DMS114 treated with DMSO at 0.1 percent for 48 hours (cell line): ENCODE measurements around the gene HPS6.
"Not testable (repeated sequence)": the region's sequence is repeated elsewhere in the genome, so short reads cannot be mapped to it uniquely, and the experiment has no call there.

Experiments used
- DNase-seq: peaks from one replicate; lab custom pipeline; 2025; ENCODE audit not compliant: unreplicated experiment; lab: John Stamatoyannopoulos, UW

Gene HPS6

GRCh38 chr10:102064868-102065560 lies at the start of gene HPS6:
Gene HPS6 (plus strand): TSS chr10:102065349. CDS start chr10:102065475, 126 bp downstream.
- peak; percentile 65 for DNase-seq

- no peak for DNase-seq
Observed at GRCh38 chr10:102016416-102016815, 48.7 kb upstream of the HPS6 start.

DNA sequence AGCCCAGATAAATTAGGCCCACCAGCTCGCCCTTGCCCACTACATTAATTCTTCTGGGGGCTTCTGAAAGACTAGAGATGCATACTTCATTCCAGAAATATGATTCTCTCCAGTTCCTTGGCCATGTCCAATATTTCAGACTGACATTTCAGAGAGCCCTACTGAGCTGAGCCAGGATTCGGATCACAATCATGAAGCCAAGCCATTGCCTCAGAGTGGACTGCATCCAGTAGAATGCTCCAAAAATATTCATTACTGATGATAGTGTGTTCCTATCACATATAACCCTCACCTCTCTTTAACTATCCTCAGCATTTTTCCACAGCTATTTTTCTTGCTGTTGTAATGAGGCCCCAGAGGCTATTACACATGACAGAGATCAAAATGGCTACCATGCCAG lies 47.9 kb upstream of the HPS6 start:
- no peak for DNase-seq

DNA sequence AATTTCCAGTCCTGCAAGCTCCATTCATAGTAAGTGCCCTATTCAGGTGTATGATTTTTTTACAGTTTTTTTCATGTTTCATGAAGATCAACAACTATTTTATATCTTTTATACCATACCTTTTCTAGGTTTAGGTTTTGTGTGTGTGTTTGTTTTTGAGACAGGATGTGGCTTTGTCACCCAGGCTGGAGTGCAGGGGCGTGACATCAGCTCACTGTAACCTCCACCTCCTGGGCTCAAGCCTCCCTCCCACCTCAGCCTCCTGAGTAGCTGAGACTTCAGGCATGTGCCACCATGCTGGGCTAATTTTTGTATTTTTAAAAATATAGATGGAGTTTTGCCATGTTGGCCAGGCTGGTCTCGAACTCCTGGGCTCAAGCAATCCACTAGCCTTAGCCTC lies 44.2 kb upstream of the HPS6 start:
- no peak for DNase-seq

DNA sequence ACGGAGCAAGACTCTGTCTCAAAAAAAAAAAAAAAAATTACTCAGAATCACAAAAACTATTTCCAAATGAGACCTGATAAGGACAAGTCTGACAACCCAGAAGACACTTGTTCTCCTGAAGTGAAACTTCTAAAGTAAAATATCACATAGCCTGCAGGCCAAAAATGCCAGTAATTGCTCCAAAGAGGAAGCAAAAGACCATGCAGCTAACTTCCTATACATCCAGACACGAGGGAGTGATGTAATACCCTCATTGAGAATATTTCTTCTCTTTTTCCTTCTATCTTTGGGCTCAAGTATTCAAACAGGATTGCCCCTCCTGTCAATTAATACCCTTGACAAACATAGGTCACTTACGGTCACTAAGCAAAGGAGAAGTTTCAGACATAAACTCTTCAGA lies 40.4 kb upstream of the HPS6 start:
- no peak for DNase-seq

DNA sequence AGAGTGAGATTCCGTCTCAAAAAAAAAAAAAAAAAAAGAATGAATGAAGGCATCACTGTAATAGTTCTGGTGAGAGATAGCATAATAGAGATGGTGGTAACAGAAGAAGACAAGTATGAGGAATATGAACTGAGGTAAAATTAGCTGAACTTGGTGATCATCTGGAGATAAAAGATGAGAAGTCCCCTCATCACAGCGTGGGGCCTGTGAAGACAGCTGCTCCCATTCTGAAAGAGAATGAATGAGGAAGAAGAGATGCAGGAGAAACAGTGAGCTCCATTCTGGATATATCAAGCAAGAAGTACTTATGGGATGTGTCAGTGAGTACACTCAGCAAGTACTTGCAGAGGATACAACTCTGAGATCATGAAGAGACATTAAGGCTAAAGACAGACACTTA lies 37.9 kb upstream of the HPS6 start:
- DNase-seq = no peak

- no peak for DNase-seq
Observed at GRCh38 chr10:102033787-102034186, 31.4 kb upstream of the HPS6 start.

- not testable (repeated sequence) for DNase-seq
Observed at GRCh38 chr10:102035807-102036206, 29.3 kb upstream of the HPS6 start.

DNA sequence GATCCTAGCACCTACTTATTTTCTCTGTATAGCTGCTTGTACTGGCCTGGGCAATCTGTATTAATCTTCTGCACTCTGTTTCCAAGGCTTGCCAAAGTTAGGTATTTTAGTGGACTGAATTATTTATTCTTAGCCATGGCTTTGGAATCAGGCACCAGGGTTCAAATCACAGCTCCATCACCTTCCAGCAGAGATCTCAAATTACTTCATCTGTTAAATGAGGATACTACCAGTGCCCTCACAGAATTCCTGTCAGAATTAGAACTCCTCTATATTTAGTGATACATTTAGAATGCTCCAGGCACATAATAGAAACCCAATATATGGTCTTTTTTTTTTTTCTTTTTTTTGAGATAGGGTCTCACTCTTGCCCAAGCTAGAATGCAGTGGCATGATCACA lies 26.7 kb upstream of the HPS6 start:
- DNase-seq = no peak

DNA sequence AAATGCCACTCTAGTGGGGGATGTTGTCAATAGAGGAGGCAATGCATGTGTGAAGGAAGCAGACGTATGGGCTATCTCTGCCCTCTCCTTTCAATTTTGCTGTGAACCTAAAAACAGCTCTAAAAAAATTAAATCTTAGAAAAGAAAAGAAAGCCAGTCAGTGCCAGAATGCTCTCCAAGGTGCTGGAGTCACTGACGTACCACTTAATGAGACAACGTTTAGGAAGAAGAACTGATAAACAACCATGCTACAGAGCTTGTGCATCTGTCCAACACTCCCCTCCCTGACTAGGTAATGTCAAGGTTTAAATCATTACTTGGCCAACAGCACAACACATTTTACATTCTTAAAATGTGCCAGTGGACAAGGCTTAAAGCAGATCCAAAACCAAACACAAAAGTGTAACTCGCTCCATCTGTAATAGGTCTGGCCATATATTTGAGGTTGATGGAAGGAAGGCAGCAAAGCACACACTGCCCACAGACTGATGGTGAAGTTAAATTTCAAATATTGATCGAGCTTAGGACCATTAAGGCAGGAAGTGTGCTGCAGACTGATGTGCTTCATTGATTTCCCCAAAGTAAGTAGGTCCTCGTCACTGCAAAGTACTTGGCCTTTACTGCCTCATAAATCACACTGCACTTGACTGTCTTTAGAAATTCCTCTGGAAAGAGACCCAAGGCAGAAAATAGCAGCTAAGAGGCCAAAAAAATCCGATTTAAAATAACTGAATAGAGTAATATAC lies 24.7 kb upstream of the HPS6 start:
- no peak for DNase-seq

GRCh38 chr10:102045292-102045691 lies 19.9 kb upstream of the HPS6 start:
- no peak for DNase-seq

DNA sequence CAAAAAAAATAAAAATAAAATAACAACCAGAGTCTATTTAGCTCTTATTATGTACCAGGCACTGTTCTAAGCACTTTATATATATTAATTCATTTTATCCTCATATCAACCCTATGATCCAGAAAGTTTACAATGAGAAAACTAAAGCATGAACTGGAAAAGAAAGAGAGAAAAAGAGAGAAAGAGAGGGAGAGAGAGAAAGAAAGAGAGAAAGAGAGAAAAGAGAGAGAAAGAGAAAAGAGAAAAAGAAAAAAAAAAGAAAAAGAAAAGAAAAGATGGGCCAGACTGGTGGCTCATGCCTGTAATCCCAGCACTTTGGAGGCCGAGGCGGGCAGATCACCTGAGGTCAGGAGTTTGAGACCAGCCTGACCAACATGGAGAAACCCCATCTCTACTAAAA lies 19.1 kb upstream of the HPS6 start:
- no peak for DNase-seq

- DNase-seq = not testable (repeated sequence)
Observed at GRCh38 chr10:102054881-102055646, 10.1 kb upstream of the HPS6 start.

GRCh38 chr10:102055647-102056419 lies 9.3 kb upstream of the HPS6 start, which contains the start of gene ARMH3:
Gene ARMH3 (minus strand): TSS chr10:102056173. CDS start chr10:102040114, 16,059 bp downstream.
- peak; percentile 97 for DNase-seq

DNA sequence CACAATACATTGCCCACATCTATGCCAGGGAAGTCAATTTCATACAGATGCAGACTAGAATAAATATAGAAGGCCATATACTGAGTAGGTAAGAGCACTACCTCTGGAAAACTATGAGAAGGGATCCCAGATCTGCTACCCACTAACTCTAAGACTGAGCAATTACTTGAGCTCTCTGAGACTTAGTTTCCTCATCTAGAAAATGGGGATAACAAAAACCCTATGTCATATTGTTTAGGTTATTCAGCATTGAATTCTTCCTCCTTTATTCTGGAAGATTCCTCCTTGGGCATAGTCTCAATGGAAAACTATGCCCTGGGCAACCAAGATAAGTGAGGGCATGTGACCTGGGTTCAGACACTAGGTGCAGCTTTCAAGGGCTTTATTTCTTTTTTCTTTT lies 5.2 kb upstream of the HPS6 start:
- no peak for DNase-seq

- no peak for DNase-seq
Observed at GRCh38 chr10:102064503-102064867, 664 bp upstream of the HPS6 start.

DNA sequence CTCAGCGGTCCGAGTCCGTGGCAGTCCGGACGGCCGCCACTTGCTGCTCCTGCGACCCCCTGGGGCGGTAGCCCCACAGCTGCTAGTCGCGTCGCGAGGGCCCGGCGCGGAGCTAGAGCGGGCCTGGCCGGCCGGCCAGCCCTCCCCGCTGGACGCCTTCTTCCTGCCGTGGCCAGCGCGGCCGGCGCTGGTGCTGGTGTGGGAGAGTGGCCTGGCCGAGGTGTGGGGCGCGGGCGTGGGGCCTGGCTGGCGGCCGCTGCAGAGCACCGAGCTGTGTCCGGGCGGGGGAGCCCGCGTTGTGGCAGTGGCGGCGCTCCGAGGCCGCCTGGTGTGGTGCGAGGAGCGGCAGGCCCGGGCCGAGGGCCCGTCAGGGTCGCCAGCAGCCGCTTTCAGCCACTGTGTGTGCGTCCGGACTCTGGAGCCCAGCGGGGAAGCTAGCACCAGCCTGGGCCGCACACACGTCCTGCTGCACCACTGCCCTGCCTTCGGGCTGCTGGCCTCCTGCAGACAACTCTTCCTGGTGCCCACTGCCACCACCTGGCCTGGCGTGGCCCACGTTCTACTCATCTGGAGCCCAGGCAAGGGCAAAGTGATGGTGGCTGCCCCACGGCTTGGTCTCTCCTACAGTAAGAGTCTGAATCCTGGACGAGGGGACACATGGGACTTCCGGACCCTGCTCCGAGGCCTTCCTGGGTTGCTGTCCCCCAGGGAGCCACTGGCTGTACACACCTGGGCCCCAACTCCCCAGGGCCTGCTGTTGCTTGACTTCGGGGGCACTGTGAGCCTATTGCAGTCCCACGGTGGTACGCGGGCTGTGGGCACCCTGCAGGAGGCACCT lies 631 bp downstream of the HPS6 start:
- no peak for DNase-seq

GRCh38 chr10:102066399-102067088 lies 1.4 kb downstream of the HPS6 start:
- no peak for DNase-seq

- no peak for DNase-seq
Observed at GRCh38 chr10:102067091-102067916, 2.2 kb downstream of the HPS6 start.
